Measurements from ENCODE around the gene KRTAP10-12. TPM values are rescaled to one million over a fixed set of nuclear protein-coding genes. Genes with fewer than 3 reads are reported as not detected.

KRTAP10-12 gene
- polyA plus RNA-seq, 2 of the 4 experiments (the other 2 are of a cell fraction) = not detected

- TF ChIP-seq RAD21 (conservative IDR thresholded peaks at IDR 0.05 in 1 of 2, IDR thresholded peaks at IDR 0.05 in 1 of 2) = no peak
- TF ChIP-seq HOXA7 (CRISPR knock-in tag; IDR thresholded peaks at IDR 0.05) = no peak
- no peak for TF ChIP-seq EHMT2 (IDR thresholded peaks at IDR 0.05; ENCODE audit: low read depth)
- TF ChIP-seq BCL3 (IDR thresholded peaks at IDR 0.05) = no peak
These were observed 13.3 kb downstream of the KRTAP10-12 start (continued) for GRCh38 chr21:44710294-44710665.

GRCh38 chr21:44710756-44711326 is 13.9 kb downstream of the KRTAP10-12 start:
- WGBS (ENCODE audit: missing lambda C conversion rate) = 32% methylated on average over 14 of the region's 20 CpGs
- ChIA-PET POLR2A (interaction anchor here (0.6 kb wide), 1 partner anchor 196 kb away, joined by 8 read pairs; no protein-coding TSS in a partner anchor), CTCF (interaction anchor here (0.6 to 1.4 kb wide), 2 partner anchors 16 to 32 kb away, joined by 3 read pairs; no protein-coding TSS in a partner anchor)
- H3K27ac ChIP-seq = no peak overlapping the region
- TF ChIP-seq ZC3H11A (IDR thresholded peaks at IDR 0.05) (no peak), CEBPB (IDR thresholded peaks at IDR 0.05) (no peak), MAX (IDR thresholded peaks at IDR 0.05) (no peak), ZNF302 (CRISPR knock-in tag; IDR thresholded peaks at IDR 0.05) (no peak), RCOR1 (IDR thresholded peaks at IDR 0.05; ENCODE audit: low read depth, low read length) (no peak), EHF (CRISPR knock-in tag; IDR thresholded peaks at IDR 0.05) (no peak), CHD4 (IDR thresholded peaks at IDR 0.05; ENCODE audit: borderline replicate concordance) (no peak), NPAS2 (CRISPR knock-in tag; IDR thresholded peaks at IDR 0.05; ENCODE audit: borderline replicate concordance) (no peak), CTCF (IDR thresholded peaks at IDR 0.05) (no peak), POLR2A (IDR thresholded peaks at IDR 0.05; ENCODE audit: low read length) (no peak), ELK1 (IDR thresholded peaks at IDR 0.05; ENCODE audit: low read depth, low read length) (no peak)
- FAIRE-seq = no peak
- peak in 1 of 2 experiments; percentile 23; a peak in 2 of 6 replicates for ATAC-seq
- H3K9me3 ChIP-seq = no peaks in the 10 kb centered on the region
- no peak for DNase-seq (ENCODE audit: low read depth in 1 of 2, low spot score in 1 of 2)
- no peak overlapping the region for H3K4me2 ChIP-seq
- peaks cover 7% of the 10 kb centered on the region for H3K4me1 ChIP-seq
- no peak overlapping the region for H3K4me3 ChIP-seq

GRCh38 chr21:44711327-44712202 is 14.6 kb downstream of the KRTAP10-12 start, which contains the start of gene TSPEAR:
TSS of gene TSPEAR (minus strand) at chr21:44711572. CDS start at chr21:44711514, 58 bp downstream.
- Histone ChIP-seq H3K9me3 (no peaks in the 10 kb centered on the region), H3K27ac (no peak within 1 kb of the TSS), H3K4me1 (peaks cover 7% of the 10 kb centered on the region), H3K4me3 (no peak within 1 kb of the TSS), H3K4me2 (peak within 1 kb of the TSS; percentile 56; the same call in 2 of the 3 replicates)
- POLR2A ChIA-PET = no interaction called here
- TF ChIP-seq ZFP36 (IDR thresholded peaks at IDR 0.05; ENCODE audit: borderline replicate concordance, partially characterized antibody) (no peak), MAFK (IDR thresholded peaks at IDR 0.05; ENCODE audit: partially characterized antibody) (no peak), ZC3H11A (IDR thresholded peaks at IDR 0.05) (no peak), FOSB (CRISPR knock-in tag; IDR thresholded peaks at IDR 0.05) (no peak), FOXS1 (CRISPR knock-in tag; IDR thresholded peaks at IDR 0.05) (no peak), POLR2AphosphoS2 (conservative IDR thresholded peaks at IDR 0.05; ENCODE audit: low read length) (no peak), E2F6 (IDR thresholded peaks at IDR 0.05; ENCODE audit: borderline replicate concordance, low read depth) (no peak), JUN (IDR thresholded peaks at IDR 0.05) (no peak), TP53 (CRISPR knock-in tag; IDR thresholded peaks at IDR 0.05) (no peak), MAZ (IDR thresholded peaks at IDR 0.05; ENCODE audit: borderline replicate concordance, low read depth, low read length) (no peak), HOXB13 (CRISPR knock-in tag; IDR thresholded peaks at IDR 0.05; ENCODE audit: low read depth) (no peak), RFX5 (IDR thresholded peaks at IDR 0.05) (no peak), HOXA7 (CRISPR knock-in tag; IDR thresholded peaks at IDR 0.05) (no peak), EHMT2 (IDR thresholded peaks at IDR 0.05; ENCODE audit: low read depth) (no peak), CHD4 (IDR thresholded peaks at IDR 0.05; ENCODE audit: borderline replicate concordance) (no peak)
- ATAC-seq (peak in 1 of 2 experiments; percentile 14; a peak in 1 of 6 replicates), DNase-seq (ENCODE audit: low read depth in 1 of 2, low spot score in 1 of 2) (no peak), FAIRE-seq (no peak)
- CTCF ChIA-PET = interaction anchor here (0.6 to 1.4 kb wide), 3 partner anchors 17 to 82 kb away, joined by 3 read pairs; no protein-coding TSS in a partner anchor
- 16% methylated on average over 7 of the region's 41 CpGs for WGBS (ENCODE audit: missing lambda C conversion rate)
